T47D (cell line): ENCODE measurements around the gene CPHXL.

ENCODE experiments used
- DNase-seq, 2 experiments: peaks; one replicate each; pipeline versions ENCODE4 v3.0.0 to v3.0.0-alpha.2; 2011 to 2012; ENCODE audit warnings: low read depth in 1 of 2, low spot score in 1 of 2
- JUND ChIP-seq: IDR thresholded peaks from 2 replicates; pipeline ENCODE4 v1.6.1; 2012; ENCODE audit warnings: low read depth
- in situ Hi-C: cut with HindIII; loops from 2 replicates; pipeline ENCODE4 v1.10.0; 2016; ENCODE audit warnings: low sequenced_read_pairs, low pct_unique_long_range_greater_than_20kb

Gene CPHXL

DNA sequence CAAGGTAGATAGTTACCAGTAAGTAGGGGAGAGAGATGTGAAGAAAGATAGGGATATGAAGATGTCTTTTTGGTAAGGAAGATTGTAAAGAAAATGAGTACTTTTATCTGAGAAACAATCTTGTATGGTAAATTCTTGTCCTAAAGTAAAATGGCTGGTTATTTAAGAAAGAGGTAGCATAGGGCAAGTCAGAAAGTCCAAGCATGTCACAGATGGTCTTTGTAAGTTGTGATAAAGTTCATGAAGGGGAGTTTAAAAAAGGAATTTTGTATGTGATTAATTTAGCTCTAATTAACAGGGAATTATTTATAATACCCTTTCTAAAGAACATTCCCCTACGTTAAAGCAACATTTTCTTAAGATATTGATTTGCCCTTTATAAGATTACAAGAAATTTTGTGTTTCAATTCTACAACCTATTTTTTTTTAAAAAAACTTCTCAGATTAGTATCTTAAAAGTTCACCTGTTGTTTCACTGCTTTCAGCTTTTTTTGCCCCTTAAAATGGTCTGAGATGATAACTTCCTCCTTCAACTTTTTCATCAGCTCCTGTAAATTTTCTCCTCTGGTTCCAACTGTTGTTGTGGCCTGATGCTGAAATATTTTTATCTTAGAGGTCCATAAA is 16.2 kb upstream of the CPHXL start:
- in situ Hi-C loops: no loop called here
- TF ChIP-seq JUND: no peak
- peak in 1 of 2 experiments; percentile 34 for DNase-seq

DNA sequence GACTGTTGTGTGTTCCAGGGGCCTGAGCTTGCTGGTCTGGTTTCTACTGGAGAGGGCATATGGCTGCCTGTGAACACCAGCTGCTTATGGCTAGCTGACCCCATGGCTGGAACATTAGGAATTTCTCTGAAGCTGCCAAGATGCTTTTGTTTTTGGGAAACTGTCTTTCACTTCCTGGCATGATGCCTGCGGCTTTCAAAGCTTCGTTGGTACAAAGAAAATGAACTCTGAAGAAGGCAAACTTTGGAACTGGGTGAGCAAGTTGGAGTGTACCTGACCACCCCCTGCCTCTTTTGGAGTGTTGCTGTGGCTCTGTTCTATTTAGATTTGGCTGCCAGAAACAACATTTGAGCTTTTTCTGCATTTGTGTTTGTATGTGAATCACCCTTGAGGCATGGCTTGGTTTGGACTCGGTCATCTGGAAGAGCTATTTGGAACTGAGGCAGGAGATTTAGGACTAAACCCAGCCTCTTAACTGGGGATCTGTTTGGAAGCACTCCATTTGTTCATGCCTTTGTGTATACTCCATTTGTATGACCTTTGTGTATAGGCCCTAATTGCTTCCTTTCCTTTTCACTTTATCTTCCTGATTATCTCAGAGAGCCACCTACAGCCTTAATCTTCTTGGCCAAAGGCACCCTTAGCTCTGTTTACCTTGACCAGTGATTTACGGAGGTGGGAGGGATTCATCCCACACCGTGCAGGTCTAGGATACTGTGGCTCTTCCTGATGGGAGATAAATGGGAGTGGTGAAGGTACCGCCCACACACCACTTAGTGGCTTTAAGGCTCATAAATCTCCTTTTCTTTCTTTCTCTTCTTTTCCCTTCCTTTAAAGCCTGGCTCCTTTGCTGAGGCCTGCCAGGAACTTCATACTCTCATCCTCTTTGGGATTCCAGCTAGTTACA is 7.3 kb upstream of the CPHXL start:
- DNase-seq: peak in 1 of 2 experiments; percentile 56
- no peak for TF ChIP-seq JUND
- in situ Hi-C loops: no loop called here

DNA sequence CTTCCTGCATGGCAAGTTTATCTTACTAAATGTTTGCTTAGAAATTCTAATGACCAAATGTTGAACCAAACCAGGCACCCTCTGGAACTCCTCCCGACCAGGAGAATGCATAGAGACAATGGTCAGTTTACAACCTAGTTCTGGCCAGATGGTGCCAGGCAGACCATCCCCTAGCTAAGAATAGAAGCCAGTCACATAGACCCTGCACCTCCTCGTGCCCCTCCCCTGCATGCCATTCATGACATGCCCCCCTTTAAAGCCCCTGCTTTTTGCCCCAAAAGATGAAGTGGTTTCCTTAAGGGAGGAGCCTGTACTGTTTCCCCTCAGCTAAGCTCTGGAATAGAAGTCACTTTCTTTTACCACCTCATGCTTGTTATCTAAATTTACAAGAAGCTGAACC is 6.6 kb upstream of the CPHXL start:
- no peak for DNase-seq
- no peak for TF ChIP-seq JUND
- in situ Hi-C loops: no loop called here

DNA sequence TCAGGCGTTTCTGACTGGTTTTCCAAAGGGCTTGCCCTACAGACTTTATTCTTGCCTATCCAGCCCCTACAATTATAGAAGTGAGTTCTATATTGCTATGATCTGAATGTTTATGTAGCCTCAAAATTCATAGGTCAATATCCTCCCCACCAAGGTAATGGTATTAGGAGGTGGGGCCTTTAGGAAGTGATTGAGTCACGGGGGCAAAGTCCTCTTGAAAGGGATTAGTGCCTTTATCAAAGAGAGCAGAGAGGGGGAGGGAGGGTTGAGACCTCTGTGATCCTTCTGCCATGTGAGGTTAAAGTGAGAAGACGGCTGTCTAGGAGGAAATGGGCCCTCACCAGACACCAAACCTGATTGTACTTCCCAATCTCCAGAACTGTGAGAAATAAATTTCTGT is 931 bp upstream of the CPHXL start:
- in situ Hi-C loops: no loop called here
- TF ChIP-seq JUND: no peak
- no peak for DNase-seq

DNA sequence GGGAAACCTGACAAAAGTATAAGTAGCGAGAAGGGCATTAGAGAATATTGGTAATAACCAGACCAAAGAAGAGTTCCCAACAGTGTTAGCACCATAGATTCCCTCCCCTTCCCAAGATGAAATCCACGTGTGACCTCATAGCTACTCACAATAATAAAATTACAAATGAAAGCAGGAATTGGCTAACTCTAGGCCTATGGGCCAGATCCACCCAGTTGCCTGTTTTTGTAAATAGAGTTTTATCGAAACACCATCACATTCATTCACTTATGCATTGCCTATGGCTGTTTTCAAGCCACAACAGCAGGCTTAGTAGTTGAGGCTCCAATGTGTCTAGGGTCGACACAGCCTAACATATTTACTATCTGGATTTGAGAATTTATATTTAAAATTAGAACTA is 7.8 kb downstream of the CPHXL start:
- in situ Hi-C loops: no loop called here
- no peak for TF ChIP-seq JUND
- DNase-seq: no peak

DNA sequence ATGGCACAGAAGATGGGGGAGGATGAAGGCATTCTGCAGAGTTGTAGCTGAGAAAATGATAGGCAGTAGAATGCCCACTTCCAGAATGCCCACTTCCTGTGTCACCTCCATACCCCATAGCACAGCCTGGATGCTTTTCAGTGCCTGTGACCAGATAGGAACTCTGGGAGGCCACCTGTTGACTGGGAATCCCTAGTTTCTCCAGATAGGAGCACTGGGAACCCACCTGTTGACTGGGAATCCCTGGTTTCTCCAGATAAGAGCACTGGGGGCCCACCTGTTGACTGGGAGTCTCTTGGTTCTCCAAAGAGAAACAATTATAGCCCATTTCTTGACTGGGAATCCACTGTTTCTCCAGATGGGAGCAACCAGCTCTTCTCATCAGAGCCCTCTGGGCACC is 11.6 kb downstream of the CPHXL start:
- no peak for TF ChIP-seq JUND
- in situ Hi-C loops: no loop called here
- no peak for DNase-seq

DNA sequence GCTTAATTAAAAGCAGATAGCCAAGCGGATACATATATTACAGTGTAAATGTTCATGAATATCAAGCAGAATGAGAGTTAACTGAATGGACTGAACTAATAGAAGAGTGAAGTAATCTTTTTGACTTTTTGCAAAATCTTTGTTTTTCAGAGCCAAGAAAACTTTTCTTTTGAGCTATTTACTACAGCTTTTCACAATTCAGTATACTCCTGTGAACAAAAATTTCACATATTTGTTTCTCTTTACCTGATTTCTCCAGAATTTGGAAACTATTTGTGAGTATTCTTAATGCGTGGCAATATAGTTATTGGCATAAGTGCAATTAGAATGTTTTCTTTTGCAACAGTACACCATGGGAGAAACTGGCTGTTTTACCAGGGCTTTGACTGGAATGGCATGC is 15.9 kb downstream of the CPHXL start:
- in situ Hi-C loops: no loop called here
- TF ChIP-seq JUND: no peak
- DNase-seq: peak in 1 of 2 experiments; percentile 10

DNA sequence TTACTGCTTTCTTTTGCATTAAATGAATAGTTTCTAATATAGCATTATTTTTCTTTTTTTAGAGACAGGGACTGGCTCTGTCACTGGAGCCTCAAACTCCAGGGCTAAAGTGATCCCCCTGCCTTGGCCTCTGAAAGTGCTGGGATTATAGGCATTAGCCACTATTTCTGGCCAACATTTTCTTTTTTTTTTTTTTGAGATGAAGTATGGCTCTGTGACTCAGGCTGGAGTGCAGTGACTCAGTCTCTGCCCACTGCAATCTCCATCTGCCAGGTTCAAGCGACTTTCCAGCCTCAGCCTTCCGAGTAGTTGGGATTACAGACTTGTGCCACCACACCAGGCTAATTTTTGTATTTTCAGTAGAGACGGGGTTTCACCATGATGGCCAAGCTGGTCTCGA is 23.0 kb downstream of the CPHXL start:
- TF ChIP-seq JUND: no peak
- in situ Hi-C loops: no loop called here
- DNase-seq: no peak

DNA sequence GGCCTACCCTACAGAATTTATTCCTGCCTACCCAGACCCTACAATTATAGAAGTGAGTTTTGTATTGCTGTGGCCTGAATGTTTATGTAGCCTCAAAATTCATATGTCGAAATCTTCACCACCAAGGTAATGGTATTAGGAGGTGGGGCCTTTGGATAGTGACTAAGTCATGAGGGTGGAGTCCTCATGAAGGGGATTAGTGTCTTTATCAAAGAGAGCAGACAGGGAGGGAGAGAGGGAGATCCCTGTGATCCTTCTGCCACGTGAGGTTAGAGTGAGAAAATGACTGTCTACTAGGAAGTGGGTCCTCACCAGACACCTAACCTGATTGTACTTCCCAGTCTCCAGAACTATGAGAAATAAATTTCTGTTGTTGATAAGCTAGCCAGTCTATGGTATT is 24.0 kb downstream of the CPHXL start:
- no peak for TF ChIP-seq JUND

DNA sequence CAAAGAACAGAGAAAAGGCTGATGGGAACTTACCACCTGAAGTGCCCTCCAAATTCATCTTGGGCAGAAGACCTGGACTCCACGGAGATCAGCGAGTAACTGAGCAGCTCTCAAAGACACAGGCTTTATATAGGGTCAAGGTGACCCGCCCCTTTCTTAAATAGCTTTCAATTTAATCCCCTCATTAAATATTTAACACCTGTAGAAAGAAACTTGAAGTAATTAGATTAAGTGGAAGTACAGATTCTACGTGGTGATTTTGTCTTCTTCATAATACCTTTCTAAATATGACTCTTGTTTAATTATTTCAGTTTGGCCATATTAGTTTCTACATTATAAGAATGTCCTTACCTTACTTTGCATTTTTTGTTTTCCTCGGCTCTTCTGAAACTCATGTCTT is 24.9 kb downstream of the CPHXL start, which contains the start of gene DUXB:
DUXB (minus strand) TSS at position 101 of the 400 bp plus-strand sequence; CDS start at position 58, 43 bp downstream.
- DNase-seq: no peak
- no peak for TF ChIP-seq JUND
- in situ Hi-C loops: no loop called here

More for the DNA sequence above, 24.0 kb downstream of the CPHXL start:
- in situ Hi-C loops: no loop called here
- DNase-seq: no peak

DNA sequence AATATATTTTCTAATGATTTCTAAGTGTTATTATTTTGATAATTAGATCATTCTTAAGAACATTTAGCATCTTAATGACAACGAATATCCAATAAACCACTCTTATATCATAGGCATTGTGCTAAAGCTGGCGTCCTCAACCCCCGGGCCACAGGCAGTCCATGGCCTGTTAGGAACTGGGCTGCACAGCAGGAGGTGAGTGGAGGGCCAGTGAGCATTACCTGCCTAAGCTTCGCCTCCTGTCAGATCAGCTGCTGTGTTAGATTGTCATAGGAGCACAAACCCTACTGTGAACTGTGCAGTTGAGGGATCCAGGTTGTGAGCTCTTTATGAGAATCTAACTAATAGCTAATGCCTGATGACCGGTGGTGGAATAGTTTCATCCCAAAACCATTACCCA is 28.7 kb downstream of the CPHXL start:
- no peak for DNase-seq
- TF ChIP-seq JUND: no peak
- in situ Hi-C loops: no loop called here

DNA sequence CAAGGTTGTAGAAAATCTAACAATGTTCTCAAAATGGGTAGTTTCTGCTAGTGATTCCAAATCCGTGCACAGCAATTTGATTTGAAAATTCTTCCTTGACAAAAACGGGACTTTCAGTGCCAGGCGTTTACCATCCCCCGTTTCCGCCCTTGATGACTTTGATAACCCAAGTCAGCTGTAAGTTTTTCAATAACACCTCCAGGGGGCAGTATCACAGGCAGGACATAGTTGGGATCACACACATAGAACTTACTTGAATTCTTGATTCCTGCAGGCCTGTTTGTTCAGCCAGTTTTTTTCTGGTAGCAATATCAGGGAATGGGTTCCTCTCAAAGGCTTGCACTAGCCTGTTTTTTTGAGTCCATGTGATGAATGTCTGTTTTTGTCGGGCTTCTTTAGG is 30.6 kb downstream of the CPHXL start:
- in situ Hi-C loops: no loop called here
- no peak for TF ChIP-seq JUND
- DNase-seq: no peak

DNA sequence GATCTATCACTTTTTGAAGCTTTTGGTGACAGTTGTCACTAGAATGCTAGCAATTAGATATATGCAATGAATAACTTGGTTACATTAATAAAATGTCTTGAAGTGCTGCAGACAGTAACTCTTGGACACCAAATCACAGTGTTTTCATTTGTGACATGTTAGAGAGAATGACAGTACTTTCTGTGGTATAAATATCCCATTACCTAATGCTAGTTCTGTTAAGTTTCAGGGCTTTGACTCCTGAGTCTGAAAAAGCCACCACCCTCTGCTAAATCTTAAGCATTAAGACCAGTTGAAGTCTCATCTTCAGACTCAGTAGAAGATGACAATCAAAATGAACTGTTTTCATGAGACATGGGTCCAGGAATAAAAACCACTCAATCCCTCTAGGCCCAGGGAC is 38.9 kb downstream of the CPHXL start:
- in situ Hi-C loops: no loop called here
- no peak for DNase-seq
- no peak for TF ChIP-seq JUND

DNA sequence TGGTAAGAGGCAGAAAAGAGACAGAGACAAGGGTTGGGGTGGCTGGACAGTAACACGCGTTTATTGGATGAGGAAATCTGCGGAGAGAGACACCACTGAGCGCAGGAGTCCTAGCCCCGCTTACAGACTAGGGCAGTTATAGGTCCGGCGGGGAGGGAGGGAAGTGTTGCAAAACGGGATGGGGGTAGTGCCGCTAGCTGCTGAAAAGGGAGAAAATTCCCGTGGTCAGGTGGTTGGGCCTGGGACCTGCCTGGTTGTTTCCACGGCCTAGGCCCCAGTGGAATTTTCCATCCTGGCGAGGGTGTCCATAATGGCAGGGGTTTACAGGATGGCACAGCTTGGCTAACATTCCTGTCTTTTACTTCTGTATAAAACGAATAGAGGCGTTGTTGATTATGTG is 44.0 kb downstream of the CPHXL start:
- no peak for TF ChIP-seq JUND
- DNase-seq: no peak
- in situ Hi-C loops: no loop called here
